Nephron progenitor cell (in vitro differentiated cells): ENCODE data around the gene RNF133.

Experiments used
- DNase-seq: peaks from one replicate; pipeline ENCODE4 v3.0.0; 2021
- H3K27ac Mint-ChIP-seq: 2 replicates; pipeline ENCODE4 v1.8.0; 2021; ENCODE audit warnings: mild to moderate bottlenecking, moderate library complexity, mixed read lengths
- H3K27me3 Mint-ChIP-seq: 2 replicates; pipeline ENCODE4 v1.8.0; 2021; ENCODE audit warnings: mild to moderate bottlenecking, low read depth, mixed read lengths; ENCODE audit not compliant: poor library complexity
- H3K36me3 Mint-ChIP-seq: 2 replicates; pipeline ENCODE4 v1.8.0; 2021; ENCODE audit warnings: low read depth, mixed read lengths
- H3K4me1 Mint-ChIP-seq: 2 replicates; pipeline ENCODE4 v1.8.0; 2021; ENCODE audit warnings: mixed read lengths
- H3K4me3 Mint-ChIP-seq: 2 replicates; pipeline ENCODE4 v1.8.0; 2021; ENCODE audit warnings: mild to moderate bottlenecking, moderate library complexity, mixed read lengths
- H3K9me3 Mint-ChIP-seq: 2 replicates; pipeline ENCODE4 v1.8.0; 2021; ENCODE audit warnings: mild to moderate bottlenecking, moderate library complexity, mixed read lengths
- CTCF ChIP-seq: fragments of 200-600 bp; sonication (generic); IDR thresholded peaks from 2 replicates; pipeline ENCODE4 v1.5.0; 2021; ENCODE audit warnings: antibody characterized with exemption

The RNF133 gene

DNA sequence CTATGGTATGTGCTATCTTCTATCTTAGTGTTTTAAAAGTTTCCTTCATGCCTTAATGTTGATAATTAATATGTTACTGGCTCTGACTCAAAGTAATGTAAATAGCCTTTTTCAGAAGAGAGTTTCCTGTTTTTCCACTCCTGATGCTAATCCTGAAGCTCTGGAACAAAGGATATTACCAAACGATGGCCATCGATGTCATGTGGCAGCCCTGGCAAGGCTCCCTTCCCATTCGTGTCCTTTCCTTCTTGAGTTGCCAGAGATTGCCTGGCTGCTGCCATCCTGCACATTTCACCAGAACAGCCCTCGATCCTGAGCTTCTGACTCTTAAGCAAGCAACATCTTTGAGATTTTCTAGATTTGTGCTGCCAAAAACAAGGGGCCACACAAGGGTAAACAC, 46.0 kb downstream of the RNF133 start:
- peaks cover 8% of the 10 kb centered on the region for H3K27me3 Mint-ChIP-seq
- no peaks in the 10 kb centered on the region for H3K4me1 Mint-ChIP-seq
- no peak overlapping the region for H3K4me3 Mint-ChIP-seq
- TF ChIP-seq CTCF: no peak
- H3K36me3 Mint-ChIP-seq: no peaks in the 10 kb centered on the region
- DNase-seq: no peak
- peaks cover 5% of the 10 kb centered on the region for H3K9me3 Mint-ChIP-seq
- no peak overlapping the region for H3K27ac Mint-ChIP-seq

- Mint-ChIP-seq H3K4me1 (no peaks in the 10 kb centered on the region), H3K27ac (no peak overlapping the region), H3K27me3 (peaks cover 8% of the 10 kb centered on the region), H3K9me3 (no peaks in the 10 kb centered on the region), H3K36me3 (no peaks in the 10 kb centered on the region), H3K4me3 (no peak overlapping the region)
- no peak for DNase-seq
- TF ChIP-seq CTCF: no peak
Measured at GRCh38 chr7:122651451-122651850, 47.5 kb downstream of the RNF133 start.
